GM23338 (cell line): ENCODE data around the gene PID1. TPM values are rescaled to one million over a fixed set of nuclear protein-coding genes. Genes with fewer than 3 reads are reported as not detected.

Experiments used
- ATAC-seq: fragments of 200-7000 bp; cut with Tn5 transposase; 3 replicates; pipeline ENCODE4 v1.9.1; 2020
- DNase-seq: peaks from one replicate; pipeline ENCODE4 v3.0.0-alpha.2; 2015; ENCODE audit warnings: low spot score
- H2AFZ ChIP-seq: fragments of 200-600 bp; sonication (generic); 2 replicates; pipeline ENCODE4 v1.8.0; 2016; ENCODE audit warnings: antibody characterized with exemption, mild to moderate bottlenecking, moderate library complexity
- H3F3A ChIP-seq: fragments of 200-600 bp; sonication (generic); replicated peaks from 2 replicates; pipeline ENCODE4 v1.8.0; 2017; ENCODE audit warnings: antibody characterized with exemption, mixed run types, low read depth
- H3K27ac ChIP-seq: fragments of 200-600 bp; sonication (generic); 2 replicates; pipeline ENCODE4 v1.6.1; 2016; ENCODE audit warnings: low read depth
- H3K27me3 ChIP-seq: fragments of 200-600 bp; sonication (generic); 2 replicates; pipeline ENCODE4 v1.8.0; 2016; ENCODE audit warnings: mild to moderate bottlenecking, mixed run types, moderate library complexity; ENCODE audit not compliant: insufficient read depth
- H3K36me3 ChIP-seq: fragments of 200-600 bp; sonication (generic); 2 replicates; pipeline ENCODE4 v1.8.0; 2016; ENCODE audit warnings: mild to moderate bottlenecking; ENCODE audit not compliant: insufficient read depth
- H3K4me1 ChIP-seq: fragments of 200-600 bp; sonication (generic); 2 replicates; pipeline ENCODE4 v1.8.0; 2016; ENCODE audit warnings: mild to moderate bottlenecking, moderate library complexity; ENCODE audit not compliant: insufficient read depth
- H3K4me2 ChIP-seq: fragments of 200-600 bp; sonication (generic); 2 replicates; pipeline ENCODE4 v1.7.1; 2017; ENCODE audit warnings: mixed run types
- H3K4me3 ChIP-seq: fragments of 200-600 bp; sonication (generic); 2 replicates; pipeline ENCODE4 v1.6.1; 2016; ENCODE audit warnings: mixed run types
- H3K79me2 ChIP-seq: fragments of 200-600 bp; sonication (generic); replicated peaks from 2 replicates; pipeline ENCODE4 v1.8.0; 2017; ENCODE audit warnings: mild to moderate bottlenecking; ENCODE audit not compliant: insufficient read depth
- H3K9me2 ChIP-seq: fragments of 200-600 bp; sonication (generic); 2 replicates; pipeline ENCODE4 v1.8.0; 2017; ENCODE audit not compliant: insufficient read depth
- H4K20me1 ChIP-seq: fragments of 200-600 bp; sonication (generic); replicated peaks from 2 replicates; pipeline ENCODE4 v1.8.0; 2017; ENCODE audit warnings: mild to moderate bottlenecking; ENCODE audit not compliant: insufficient read depth
- H3K27ac Mint-ChIP-seq: 2 replicates; pipeline ENCODE4 v1.8.0; 2020; ENCODE audit warnings: inconsistent platforms, mild to moderate bottlenecking, moderate library complexity, mixed read lengths
- H3K27me3 Mint-ChIP-seq: 3 replicates; pipeline ENCODE4 v1.8.0; 2022; ENCODE audit warnings: low read depth, mild to moderate bottlenecking, moderate library complexity, mixed read lengths, inconsistent platforms; ENCODE audit not compliant: insufficient read depth, poor library complexity
- H3K36me3 Mint-ChIP-seq: 3 replicates; pipeline ENCODE4 v1.8.0; 2021; ENCODE audit warnings: low read depth, mild to moderate bottlenecking, inconsistent platforms, moderate library complexity, mixed read lengths
- H3K4me1 Mint-ChIP-seq: 3 replicates; pipeline ENCODE4 v1.8.0; 2020; ENCODE audit warnings: mild to moderate bottlenecking, inconsistent platforms, mixed read lengths
- H3K4me3 Mint-ChIP-seq: 3 replicates; pipeline ENCODE4 v1.8.0; 2021; ENCODE audit warnings: moderate library complexity, mild to moderate bottlenecking, inconsistent platforms, mixed read lengths
- H3K9me3 Mint-ChIP-seq: 3 replicates; pipeline ENCODE4 v1.8.0; 2020; ENCODE audit warnings: moderate library complexity, mild to moderate bottlenecking, inconsistent platforms, mixed read lengths
- CREB1 ChIP-seq: fragments of 250-450 bp; sonication (Bioruptor Pico); IDR thresholded peaks from 2 replicates; pipeline ENCODE4 v1.5.0; 2020; ENCODE audit warnings: low read depth, mild to moderate bottlenecking, moderate library complexity
- EZH2 ChIP-seq: fragments of 200-600 bp; sonication (generic); IDR thresholded peaks from one replicate; pipeline ENCODE4 v1.8.0; 2017; ENCODE audit warnings: antibody characterized with exemption, mild to moderate bottlenecking, low read depth; ENCODE audit not compliant: unreplicated experiment
- EZH2phosphoT487 ChIP-seq: fragments of 200-600 bp; sonication (generic); IDR thresholded peaks from one replicate; pipeline ENCODE4 v1.8.1; 2018; ENCODE audit warnings: antibody characterized with exemption; ENCODE audit not compliant: unreplicated experiment
- JUNB ChIP-seq: IDR thresholded peaks from one replicate; pipeline ENCODE4 v1.6.1; 2016; ENCODE audit warnings: antibody characterized with exemption; ENCODE audit not compliant: unreplicated experiment
- NANOG ChIP-seq: IDR thresholded peaks from 2 replicates; pipeline ENCODE4 v1.6.1; 2016; ENCODE audit warnings: antibody characterized with exemption, borderline replicate concordance
- POLR2AphosphoS5 ChIP-seq: IDR thresholded peaks from 2 replicates; pipeline ENCODE4 v1.6.1; 2016; ENCODE audit warnings: antibody characterized with exemption, low read depth
- STAT1 ChIP-seq: IDR thresholded peaks from one replicate; pipeline ENCODE4 v1.6.1; 2016; ENCODE audit warnings: antibody characterized with exemption; ENCODE audit not compliant: unreplicated experiment
- ZNF114 ChIP-seq: fragments of 250-450 bp; sonication (Bioruptor Pico); IDR thresholded peaks from 2 replicates; pipeline ENCODE4 v1.5.0; 2020; ENCODE audit warnings: mild to moderate bottlenecking, moderate library complexity
- polyA plus RNA-seq: library from polyadenylated mRNA; unstranded; fragments of >200 nt; fragmentation: Nextera tagmentation; extraction: Ambion mirVana; gene quantifications from 2 replicates; pipeline ENCODE4 v1.2.1, GENCODE V29; 2016
- total RNA-seq: library from RNA; depleted of rRNA; stranded (reverse); fragments of >200 nt; shearing (Covaris generic); gene quantifications from 2 replicates; pipeline ENCODE4 v1.2.3, GENCODE V29; 2014
- TF ChIP-seq, protein P1 (sequence below): fragments of 250-450 bp; sonication (Bioruptor Pico); IDR thresholded peaks from 2 replicates; pipeline ENCODE4 v1.5.0; 2020; ENCODE audit warnings: mild to moderate bottlenecking, moderate library complexity
- TF ChIP-seq, protein P2 (sequence below), 2 experiments: fragments of 200-600 bp in 1 of 2; sonication (generic) in 1 of 2; conservative IDR thresholded peaks; 2 replicates each; pipeline versions ENCODE4 v1.5.1 to v1.6.1; 2016 to 2017; ENCODE audit warnings: antibody characterized with exemption in 2 of 2, low read depth in 2 of 2, mild to moderate bottlenecking in 2 of 2, moderate library complexity in 1 of 2
- TF ChIP-seq, protein P3 (sequence below): IDR thresholded peaks from one replicate; pipeline ENCODE4 v1.6.1; 2018; ENCODE audit warnings: antibody characterized with exemption; ENCODE audit not compliant: unreplicated experiment
- TF ChIP-seq, protein P4 (sequence below): IDR thresholded peaks from 2 replicates; pipeline ENCODE4 v1.6.1; 2016; ENCODE audit warnings: antibody characterized with exemption

PID1 gene
- total and polyA plus RNA-seq, 2 experiments from 2014 or later = 1.7 to 2.4 TPM

DNA sequence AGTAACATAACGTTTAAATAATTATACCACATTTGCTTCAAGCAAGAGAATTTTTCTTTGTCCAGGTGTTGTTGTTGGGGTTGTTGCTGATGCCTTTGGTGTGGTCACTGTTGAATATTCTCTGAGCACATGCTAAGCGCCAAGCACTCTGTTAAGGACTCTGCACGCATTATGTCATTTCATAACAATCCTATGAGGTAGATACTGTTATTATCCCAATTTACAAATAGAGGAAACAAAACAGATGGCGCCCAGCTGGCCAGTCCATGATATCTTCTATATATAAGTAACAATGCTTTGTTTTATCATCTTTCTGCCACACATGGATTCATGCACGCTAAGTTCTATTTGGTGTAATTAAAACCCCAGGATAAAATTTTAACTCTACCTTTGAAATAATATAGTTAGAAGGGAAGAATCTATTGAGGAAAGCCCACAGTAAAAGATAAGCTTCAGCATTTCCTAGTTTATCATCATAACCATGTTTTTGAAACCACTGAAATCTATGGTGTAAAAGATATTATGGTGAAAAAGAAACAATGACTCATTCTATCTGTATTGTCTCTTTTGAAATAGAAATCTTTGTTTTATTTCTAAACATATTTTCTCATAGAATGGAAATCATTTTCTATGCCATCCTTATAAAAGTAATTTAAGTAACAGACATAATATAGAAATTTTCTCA, 199.7 kb downstream of the PID1 start (continued):
- TF ChIP-seq, protein P1, sequence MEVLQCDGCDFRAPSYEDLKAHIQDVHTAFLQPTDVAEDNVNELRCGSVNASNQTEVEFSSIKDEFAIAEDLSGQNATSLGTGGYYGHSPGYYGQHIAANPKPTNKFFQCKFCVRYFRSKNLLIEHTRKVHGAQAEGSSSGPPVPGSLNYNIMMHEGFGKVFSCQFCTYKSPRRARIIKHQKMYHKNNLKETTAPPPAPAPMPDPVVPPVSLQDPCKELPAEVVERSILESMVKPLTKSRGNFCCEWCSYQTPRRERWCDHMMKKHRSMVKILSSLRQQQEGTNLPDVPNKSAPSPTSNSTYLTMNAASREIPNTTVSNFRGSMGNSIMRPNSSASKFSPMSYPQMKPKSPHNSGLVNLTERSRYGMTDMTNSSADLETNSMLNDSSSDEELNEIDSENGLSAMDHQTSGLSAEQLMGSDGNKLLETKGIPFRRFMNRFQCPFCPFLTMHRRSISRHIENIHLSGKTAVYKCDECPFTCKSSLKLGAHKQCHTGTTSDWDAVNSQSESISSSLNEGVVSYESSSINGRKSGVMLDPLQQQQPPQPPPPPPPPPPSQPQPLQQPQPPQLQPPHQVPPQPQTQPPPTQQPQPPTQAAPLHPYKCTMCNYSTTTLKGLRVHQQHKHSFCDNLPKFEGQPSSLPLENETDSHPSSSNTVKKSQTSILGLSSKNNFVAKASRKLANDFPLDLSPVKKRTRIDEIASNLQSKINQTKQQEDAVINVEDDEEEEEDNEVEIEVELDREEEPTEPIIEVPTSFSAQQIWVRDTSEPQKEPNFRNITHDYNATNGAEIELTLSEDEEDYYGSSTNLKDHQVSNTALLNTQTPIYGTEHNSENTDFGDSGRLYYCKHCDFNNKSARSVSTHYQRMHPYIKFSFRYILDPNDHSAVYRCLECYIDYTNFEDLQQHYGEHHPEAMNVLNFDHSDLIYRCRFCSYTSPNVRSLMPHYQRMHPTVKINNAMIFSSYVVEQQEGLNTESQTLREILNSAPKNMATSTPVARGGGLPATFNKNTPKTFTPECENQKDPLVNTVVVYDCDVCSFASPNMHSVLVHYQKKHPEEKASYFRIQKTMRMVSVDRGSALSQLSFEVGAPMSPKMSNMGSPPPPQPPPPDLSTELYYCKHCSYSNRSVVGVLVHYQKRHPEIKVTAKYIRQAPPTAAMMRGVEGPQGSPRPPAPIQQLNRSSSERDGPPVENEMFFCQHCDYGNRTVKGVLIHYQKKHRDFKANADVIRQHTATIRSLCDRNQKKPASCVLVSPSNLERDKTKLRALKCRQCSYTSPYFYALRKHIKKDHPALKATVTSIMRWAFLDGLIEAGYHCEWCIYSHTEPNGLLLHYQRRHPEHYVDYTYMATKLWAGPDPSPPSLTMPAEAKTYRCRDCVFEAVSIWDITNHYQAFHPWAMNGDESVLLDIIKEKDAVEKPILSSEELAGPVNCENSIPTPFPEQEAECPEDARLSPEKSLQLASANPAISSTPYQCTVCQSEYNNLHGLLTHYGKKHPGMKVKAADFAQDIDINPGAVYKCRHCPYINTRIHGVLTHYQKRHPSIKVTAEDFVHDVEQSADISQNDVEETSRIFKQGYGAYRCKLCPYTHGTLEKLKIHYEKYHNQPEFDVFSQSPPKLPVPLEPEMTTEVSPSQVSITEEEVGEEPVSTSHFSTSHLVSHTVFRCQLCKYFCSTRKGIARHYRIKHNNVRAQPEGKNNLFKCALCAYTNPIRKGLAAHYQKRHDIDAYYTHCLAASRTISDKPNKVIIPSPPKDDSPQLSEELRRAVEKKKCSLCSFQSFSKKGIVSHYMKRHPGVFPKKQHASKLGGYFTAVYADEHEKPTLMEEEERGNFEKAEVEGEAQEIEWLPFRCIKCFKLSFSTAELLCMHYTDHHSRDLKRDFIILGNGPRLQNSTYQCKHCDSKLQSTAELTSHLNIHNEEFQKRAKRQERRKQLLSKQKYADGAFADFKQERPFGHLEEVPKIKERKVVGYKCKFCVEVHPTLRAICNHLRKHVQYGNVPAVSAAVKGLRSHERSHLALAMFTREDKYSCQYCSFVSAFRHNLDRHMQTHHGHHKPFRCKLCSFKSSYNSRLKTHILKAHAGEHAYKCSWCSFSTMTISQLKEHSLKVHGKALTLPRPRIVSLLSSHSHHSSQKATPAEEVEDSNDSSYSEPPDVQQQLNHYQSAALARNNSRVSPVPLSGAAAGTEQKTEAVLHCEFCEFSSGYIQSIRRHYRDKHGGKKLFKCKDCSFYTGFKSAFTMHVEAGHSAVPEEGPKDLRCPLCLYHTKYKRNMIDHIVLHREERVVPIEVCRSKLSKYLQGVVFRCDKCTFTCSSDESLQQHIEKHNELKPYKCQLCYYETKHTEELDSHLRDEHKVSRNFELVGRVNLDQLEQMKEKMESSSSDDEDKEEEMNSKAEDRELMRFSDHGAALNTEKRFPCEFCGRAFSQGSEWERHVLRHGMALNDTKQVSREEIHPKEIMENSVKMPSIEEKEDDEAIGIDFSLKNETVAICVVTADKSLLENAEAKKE (CRISPR knock-in tag) = no peak
- TF ChIP-seq, protein P2, sequence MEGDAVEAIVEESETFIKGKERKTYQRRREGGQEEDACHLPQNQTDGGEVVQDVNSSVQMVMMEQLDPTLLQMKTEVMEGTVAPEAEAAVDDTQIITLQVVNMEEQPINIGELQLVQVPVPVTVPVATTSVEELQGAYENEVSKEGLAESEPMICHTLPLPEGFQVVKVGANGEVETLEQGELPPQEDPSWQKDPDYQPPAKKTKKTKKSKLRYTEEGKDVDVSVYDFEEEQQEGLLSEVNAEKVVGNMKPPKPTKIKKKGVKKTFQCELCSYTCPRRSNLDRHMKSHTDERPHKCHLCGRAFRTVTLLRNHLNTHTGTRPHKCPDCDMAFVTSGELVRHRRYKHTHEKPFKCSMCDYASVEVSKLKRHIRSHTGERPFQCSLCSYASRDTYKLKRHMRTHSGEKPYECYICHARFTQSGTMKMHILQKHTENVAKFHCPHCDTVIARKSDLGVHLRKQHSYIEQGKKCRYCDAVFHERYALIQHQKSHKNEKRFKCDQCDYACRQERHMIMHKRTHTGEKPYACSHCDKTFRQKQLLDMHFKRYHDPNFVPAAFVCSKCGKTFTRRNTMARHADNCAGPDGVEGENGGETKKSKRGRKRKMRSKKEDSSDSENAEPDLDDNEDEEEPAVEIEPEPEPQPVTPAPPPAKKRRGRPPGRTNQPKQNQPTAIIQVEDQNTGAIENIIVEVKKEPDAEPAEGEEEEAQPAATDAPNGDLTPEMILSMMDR (conservative IDR thresholded peaks at IDR 0.05; ENCODE audit: low read depth in 2 of 2) = no peak

DNA sequence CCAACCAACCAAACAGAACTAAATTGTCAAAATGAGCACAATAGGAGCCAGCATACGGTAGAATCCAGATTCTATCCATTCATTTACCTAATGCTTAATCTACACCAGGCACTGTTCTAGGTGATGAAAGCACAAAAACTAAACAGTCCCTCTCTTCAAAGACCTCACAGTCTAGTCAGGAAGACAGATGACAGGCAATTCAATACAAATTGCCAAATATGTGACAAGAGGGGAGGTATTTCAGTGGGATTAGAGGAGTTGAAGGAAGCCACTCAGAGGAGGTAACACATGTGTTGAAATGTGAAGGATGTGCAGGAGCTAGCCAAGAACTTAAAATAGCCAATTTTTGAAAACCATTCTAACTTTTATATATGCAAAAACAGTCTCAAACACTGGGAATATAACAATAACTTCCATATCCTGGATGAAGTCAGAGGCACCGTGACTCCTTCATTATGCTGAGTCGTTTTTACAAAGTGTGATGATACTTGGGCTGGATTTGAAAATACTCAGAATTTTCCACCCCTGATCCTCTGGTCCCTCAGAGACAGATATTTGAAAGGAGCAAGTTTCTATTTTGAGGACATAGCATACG, 204.9 kb downstream of the PID1 start:
- H3K27ac ChIP-seq = no peak overlapping the region
- H2AFZ ChIP-seq = no peak overlapping the region
- H3K36me3 Mint-ChIP-seq = no peaks in the 10 kb centered on the region
- H3K27me3 ChIP-seq = no peaks in the 10 kb centered on the region
- no peak overlapping the region for H3K4me2 ChIP-seq
- H3K9me2 ChIP-seq = peaks cover 5% of the 10 kb centered on the region; the same call in 1 of the 2 replicates
- no peak overlapping the region for H3K4me3 Mint-ChIP-seq
- H3K27me3 Mint-ChIP-seq = no peaks in the 10 kb centered on the region
- H3K79me2 ChIP-seq = no peaks in the 10 kb centered on the region
- no peaks in the 10 kb centered on the region for H3K4me1 ChIP-seq
- H3K36me3 ChIP-seq = no peaks in the 10 kb centered on the region
- DNase-seq (no peak), ATAC-seq (no peak)
- H3K4me3 ChIP-seq = no peak overlapping the region
- H4K20me1 ChIP-seq = no peaks in the 10 kb centered on the region
- no peak overlapping the region for H3K27ac Mint-ChIP-seq
- H3K9me3 Mint-ChIP-seq = no peaks in the 10 kb centered on the region
- no peaks in the 10 kb centered on the region for H3K4me1 Mint-ChIP-seq
- H3F3A ChIP-seq = no peaks in the 10 kb centered on the region
- TF ChIP-seq ZNF114 (CRISPR knock-in tag) (no peak), CREB1 (CRISPR knock-in tag) (no peak), EZH2phosphoT487 (no peak), NANOG (no peak), JUNB (no peak), POLR2AphosphoS5 (no peak), EZH2 (no peak), STAT1 (no peak)
- TF ChIP-seq, protein P3, sequence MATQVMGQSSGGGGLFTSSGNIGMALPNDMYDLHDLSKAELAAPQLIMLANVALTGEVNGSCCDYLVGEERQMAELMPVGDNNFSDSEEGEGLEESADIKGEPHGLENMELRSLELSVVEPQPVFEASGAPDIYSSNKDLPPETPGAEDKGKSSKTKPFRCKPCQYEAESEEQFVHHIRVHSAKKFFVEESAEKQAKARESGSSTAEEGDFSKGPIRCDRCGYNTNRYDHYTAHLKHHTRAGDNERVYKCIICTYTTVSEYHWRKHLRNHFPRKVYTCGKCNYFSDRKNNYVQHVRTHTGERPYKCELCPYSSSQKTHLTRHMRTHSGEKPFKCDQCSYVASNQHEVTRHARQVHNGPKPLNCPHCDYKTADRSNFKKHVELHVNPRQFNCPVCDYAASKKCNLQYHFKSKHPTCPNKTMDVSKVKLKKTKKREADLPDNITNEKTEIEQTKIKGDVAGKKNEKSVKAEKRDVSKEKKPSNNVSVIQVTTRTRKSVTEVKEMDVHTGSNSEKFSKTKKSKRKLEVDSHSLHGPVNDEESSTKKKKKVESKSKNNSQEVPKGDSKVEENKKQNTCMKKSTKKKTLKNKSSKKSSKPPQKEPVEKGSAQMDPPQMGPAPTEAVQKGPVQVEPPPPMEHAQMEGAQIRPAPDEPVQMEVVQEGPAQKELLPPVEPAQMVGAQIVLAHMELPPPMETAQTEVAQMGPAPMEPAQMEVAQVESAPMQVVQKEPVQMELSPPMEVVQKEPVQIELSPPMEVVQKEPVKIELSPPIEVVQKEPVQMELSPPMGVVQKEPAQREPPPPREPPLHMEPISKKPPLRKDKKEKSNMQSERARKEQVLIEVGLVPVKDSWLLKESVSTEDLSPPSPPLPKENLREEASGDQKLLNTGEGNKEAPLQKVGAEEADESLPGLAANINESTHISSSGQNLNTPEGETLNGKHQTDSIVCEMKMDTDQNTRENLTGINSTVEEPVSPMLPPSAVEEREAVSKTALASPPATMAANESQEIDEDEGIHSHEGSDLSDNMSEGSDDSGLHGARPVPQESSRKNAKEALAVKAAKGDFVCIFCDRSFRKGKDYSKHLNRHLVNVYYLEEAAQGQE = no peak
- TF ChIP-seq, protein P4, sequence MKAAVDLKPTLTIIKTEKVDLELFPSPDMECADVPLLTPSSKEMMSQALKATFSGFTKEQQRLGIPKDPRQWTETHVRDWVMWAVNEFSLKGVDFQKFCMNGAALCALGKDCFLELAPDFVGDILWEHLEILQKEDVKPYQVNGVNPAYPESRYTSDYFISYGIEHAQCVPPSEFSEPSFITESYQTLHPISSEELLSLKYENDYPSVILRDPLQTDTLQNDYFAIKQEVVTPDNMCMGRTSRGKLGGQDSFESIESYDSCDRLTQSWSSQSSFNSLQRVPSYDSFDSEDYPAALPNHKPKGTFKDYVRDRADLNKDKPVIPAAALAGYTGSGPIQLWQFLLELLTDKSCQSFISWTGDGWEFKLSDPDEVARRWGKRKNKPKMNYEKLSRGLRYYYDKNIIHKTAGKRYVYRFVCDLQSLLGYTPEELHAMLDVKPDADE = no peak
